Measurements from ENCODE around the gene MUC5B.

MUC5B gene

DNA sequence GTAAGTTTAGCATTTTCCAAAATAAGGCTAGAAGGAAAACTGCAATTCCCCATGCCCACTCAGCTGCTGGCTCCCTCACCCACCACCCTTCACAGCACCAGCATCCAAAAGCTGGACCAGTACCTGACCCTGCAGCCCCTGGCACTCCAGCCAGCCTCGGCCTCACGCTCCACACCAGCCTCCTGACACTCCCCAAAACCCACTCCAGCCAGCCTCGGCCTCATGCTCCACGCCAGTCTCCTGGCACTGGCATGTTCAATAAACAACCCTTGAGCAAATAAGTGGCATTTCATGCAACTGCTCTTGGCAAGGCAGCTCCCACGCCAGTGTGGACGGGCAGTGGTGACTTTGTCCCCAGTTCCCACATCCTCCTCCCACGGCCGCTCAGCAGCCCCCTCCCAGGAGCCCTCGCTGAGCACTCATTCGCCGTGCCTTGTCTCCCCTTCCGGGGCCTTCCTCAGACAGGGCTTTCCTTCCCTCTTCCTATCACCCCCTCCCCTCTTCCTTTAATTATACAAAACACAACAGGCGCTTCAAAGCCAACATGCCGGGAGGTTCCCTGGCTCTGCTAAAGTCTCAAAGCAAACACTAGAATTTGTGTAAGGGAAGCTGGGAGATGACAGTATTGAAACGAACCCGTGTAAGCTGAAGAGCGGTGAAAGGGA lies 79.7 kb downstream of the MUC5B start:
- DNase-seq = no peak

DNA sequence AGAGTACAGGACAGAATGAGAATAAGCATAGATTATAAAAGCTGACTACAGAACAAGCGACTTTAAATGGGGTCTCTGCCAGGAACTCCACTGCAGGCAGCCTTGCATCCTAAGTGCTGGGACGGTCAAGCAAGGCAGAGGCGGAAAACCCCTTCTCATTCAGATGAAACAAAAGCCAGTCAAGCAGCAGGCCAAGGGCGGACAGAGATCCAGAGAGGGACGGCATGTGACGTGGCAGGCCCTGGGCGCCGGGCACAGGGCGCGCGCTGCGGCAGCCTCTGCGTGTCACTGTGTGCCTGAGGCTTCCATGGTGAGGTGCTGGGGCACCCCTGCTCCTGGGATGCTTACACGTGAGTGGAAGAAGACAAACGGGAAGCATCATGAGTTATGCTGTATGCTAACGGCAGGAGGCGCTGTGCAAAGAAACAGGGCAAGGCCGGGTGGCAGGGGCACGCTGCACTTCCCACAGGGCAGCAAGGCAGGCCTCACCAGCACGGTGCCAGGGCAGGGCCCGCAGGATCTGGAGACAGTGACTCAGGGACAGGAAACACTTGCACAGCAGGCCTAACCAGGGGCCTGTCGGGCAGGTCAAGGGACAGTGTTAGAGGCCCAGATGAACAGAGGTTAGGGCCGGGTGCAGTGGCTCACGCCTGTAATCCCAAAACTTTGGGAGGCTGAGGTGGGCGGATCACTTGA lies 80.4 kb downstream of the MUC5B start:
- no peak for DNase-seq

DNA sequence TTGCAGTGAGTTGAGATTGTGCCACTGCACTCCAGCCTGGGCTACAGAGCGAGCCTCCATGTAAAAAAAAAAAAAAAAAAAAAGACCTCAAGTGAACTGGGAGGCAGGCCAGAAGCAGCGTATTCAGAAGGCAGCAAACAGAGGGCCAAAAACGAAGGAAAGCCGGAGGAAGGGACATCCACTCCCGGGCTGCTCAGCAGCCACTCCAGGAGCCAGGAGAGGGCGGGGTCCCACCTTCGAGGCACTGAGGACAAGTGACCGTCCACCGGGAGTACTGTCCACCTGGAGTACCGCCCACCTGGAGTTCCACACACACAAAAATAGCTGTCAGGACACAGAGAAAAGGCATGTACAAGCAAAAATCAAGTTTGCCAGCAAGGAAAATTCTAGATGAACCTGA lies 81.1 kb downstream of the MUC5B start:
- DNase-seq = no peak

DNA sequence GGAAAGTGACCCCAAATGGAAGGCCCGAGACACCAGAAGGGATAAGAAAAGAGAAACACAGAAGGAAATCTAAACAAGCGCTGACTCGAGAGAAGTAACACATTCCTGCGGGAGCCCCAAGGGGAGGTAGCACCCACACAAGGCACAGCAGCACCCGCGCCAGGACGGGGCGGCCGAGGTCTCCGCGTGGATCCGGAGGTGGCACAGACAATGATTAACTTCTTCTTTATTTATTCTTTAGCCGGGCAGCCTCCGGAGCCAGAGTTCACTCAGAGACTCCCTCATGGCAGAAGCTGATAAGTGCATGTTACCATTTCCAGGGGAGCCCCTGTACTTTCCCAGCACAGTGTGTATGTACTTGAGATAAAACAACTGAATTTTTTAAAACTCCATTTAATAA lies 81.5 kb downstream of the MUC5B start:
- no peak for DNase-seq

- DNase-seq = no peak
Measured at GRCh38 chr11:1305063-1305495, 82.2 kb downstream of the MUC5B start.

DNA sequence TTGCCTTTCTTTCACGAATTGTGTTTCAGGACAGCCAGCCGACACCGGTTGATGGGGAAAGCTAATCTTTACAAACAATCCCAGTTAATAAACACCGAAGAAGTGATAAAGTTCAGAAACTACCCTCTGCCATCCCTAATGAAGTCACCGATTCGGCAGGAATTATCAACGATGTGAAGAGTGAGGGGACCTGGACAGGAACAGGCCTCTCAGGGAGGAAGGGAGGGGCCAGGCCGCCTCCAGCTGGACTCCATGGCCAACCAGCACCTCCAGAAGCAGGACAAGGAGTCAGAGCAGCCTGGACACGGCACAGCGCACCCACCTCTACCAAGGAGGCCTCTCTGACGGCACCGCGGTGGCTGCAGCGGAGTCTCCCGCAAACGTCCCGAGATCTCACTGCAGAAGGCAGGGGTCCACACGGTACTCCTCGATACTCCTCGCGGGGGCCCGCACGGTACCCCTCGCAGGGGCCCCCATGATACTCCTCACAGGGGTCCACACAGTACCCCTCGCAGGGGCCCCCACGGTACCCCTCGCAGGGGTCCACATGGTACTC lies 82.7 kb downstream of the MUC5B start:
- DNase-seq = no peak

DNA sequence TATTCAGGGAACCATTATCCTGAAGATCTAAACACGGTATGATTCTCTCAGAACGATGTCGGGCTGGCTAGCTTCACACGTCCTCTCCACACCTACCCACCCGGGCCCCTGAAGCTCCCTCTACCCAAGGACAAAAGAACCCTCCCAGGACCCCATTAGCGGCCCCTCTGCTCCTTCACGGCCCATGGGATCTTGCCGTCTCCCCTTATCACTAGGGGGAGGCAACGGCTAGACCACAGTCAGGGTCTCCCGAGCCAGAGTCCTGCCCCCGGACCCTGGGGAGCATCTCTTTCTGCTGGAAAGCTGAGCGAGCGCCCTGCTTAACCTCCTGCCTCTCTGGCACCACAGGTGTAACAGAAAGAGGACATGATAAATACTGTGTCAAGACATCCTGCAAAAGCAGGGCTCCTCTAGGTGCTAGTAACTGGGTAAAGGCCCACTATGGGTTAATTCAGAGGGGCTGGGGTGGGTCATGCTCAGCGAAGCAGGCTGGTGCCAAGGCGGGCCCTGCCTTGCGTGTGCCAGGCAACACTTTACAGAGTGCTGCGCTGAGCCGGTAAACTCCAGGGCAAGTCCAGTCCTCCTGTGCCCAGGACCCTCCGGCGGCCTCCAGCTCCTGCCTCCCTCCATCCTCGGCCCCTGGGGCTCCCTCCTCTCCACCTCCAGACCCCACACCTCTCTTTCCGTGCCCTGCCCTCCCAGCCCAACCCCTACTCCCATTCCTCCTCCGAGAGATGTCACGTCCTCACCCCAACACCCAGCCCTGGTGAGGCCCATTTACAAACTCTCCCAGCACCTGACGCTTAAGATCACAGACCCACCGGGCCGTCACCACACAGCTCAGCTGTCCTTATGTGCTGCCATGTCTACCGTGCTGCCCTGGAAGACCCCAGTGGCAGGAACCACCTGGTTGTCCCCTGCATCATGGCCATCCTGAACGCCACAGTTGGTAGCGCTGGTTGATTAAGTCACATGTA lies 83.6 kb downstream of the MUC5B start:
- DNase-seq = no peak

GRCh38 chr11:1307163-1307870 lies 84.5 kb downstream of the MUC5B start:
- DNase-seq = peak; percentile 13

- no peak for DNase-seq
Measured at GRCh38 chr11:1307998-1308742, 85.3 kb downstream of the MUC5B start.

DNA sequence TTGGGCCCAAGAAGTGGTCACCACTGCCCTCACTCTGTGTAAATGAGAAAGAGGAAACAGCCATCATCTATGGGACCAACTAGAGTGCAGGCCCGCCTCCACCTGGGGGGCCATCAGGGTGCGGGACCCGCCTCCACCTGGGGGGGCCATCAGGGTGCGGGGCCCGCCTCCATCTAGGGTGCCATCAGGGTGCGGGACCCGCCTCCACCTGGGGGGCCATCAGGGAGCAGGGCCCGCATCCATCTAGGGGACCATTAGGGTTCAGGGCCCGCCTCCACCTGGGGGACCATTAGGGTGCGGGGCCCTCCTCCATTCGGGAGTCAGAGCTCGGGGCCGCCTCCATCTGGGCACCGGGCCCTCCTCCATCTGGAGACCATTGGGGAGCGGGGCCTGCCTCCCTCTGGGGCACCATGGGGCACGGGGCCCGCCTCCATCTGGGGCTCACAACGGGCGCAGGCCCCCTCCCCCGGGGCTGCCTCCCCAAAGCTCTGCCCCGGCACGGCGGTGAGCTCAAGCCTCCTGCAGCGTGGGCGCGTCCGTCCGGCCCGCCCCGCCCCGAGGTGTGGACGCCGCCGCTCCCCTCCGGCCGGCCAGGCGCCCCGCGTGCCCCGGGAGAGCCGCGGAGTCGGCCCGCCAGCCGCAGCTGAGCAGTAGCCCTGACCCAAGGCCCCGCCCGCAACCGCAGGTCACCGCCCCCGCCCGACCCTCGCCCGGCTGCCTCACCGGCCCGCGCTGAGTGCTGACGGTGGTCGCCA lies 86.1 kb downstream of the MUC5B start:
- no peak for DNase-seq

GRCh38 chr11:1309498-1310317 lies 86.8 kb downstream of the MUC5B start, which contains the start of gene TOLLIP:
Gene TOLLIP, minus strand, starts transcription at chr11:1309632. Its CDS starts 134 bp downstream, at chr11:1309498.
- no peak for DNase-seq

GRCh38 chr11:1310318-1310687 lies 87.4 kb downstream of the MUC5B start:
- DNase-seq = no peak

GRCh38 chr11:1310772-1311468 lies 88.1 kb downstream of the MUC5B start:
- no peak for DNase-seq
